ENCODE measurements around the gene ZNF609.

DNA sequence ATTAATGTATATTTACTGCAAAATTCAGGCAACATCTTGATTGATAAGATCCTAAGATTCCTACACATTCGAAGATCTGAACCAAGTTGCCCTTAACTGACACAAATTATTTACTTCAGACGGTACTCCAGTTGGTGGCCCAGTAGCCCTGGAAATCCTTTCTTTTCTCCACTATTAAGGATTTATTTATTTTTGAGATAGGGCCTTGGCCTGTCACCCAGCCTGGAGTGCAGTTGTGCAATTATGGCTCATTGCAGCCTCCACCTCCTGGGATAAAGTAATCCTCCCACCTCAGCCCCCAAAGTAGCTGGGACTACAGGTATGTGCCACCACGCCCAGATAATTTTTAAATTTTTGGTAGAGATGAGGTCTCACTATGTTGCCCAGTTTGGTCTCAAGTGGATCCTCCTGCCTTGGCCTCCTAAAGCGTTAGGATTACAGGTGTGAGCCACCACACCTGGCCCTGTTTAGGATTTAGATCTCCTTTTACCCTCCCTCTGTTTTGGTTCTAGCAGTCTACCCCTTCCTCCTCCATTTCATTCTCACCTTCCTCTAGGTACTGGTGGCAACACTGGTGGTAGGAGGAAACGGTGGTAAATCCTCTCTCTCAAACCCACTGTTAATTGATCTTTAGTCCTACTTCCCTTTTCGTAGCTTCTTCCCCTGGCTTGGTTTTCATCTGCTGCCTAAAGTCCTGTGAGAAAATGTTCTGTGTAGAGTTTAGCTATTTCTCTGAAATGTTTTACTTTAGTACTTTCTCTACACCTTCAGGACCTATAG is 12.7 kb upstream of the ZNF609 start:
- TF ChIP-seq EZH2phosphoT487 (IDR thresholded peaks at IDR 0.05; ENCODE audit: borderline replicate concordance) (no peak), SIN3A (IDR thresholded peaks at IDR 0.05; ENCODE audit: low read depth) (no peak), EZH2 (IDR thresholded peaks at IDR 0.05) (no peak), POLR2A (IDR thresholded peaks at IDR 0.05; ENCODE audit: borderline replicate concordance, extremely low read depth, insufficient read depth, insufficient read length) (no peak), ATF3 (IDR thresholded peaks at IDR 0.05) (no peak), ZNF274 (IDR thresholded peaks at IDR 0.05; ENCODE audit: low read depth, low read length) (no peak), RAD21 (IDR thresholded peaks at IDR 0.05; ENCODE audit: low read depth) (no peak), SP1 (IDR thresholded peaks at IDR 0.05; ENCODE audit: low read depth) (no peak)
- TF ChIP-seq, protein P1, sequence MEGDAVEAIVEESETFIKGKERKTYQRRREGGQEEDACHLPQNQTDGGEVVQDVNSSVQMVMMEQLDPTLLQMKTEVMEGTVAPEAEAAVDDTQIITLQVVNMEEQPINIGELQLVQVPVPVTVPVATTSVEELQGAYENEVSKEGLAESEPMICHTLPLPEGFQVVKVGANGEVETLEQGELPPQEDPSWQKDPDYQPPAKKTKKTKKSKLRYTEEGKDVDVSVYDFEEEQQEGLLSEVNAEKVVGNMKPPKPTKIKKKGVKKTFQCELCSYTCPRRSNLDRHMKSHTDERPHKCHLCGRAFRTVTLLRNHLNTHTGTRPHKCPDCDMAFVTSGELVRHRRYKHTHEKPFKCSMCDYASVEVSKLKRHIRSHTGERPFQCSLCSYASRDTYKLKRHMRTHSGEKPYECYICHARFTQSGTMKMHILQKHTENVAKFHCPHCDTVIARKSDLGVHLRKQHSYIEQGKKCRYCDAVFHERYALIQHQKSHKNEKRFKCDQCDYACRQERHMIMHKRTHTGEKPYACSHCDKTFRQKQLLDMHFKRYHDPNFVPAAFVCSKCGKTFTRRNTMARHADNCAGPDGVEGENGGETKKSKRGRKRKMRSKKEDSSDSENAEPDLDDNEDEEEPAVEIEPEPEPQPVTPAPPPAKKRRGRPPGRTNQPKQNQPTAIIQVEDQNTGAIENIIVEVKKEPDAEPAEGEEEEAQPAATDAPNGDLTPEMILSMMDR (IDR thresholded peaks at IDR 0.05 in 2 of 3, conservative IDR thresholded peaks at IDR 0.05 in 1 of 3; ENCODE audit: borderline replicate concordance in 1 of 3, insufficient read depth in 1 of 3, low read depth in 2 of 3, low read length in 2 of 3) = no peak
- TF ChIP-seq, protein P2, sequence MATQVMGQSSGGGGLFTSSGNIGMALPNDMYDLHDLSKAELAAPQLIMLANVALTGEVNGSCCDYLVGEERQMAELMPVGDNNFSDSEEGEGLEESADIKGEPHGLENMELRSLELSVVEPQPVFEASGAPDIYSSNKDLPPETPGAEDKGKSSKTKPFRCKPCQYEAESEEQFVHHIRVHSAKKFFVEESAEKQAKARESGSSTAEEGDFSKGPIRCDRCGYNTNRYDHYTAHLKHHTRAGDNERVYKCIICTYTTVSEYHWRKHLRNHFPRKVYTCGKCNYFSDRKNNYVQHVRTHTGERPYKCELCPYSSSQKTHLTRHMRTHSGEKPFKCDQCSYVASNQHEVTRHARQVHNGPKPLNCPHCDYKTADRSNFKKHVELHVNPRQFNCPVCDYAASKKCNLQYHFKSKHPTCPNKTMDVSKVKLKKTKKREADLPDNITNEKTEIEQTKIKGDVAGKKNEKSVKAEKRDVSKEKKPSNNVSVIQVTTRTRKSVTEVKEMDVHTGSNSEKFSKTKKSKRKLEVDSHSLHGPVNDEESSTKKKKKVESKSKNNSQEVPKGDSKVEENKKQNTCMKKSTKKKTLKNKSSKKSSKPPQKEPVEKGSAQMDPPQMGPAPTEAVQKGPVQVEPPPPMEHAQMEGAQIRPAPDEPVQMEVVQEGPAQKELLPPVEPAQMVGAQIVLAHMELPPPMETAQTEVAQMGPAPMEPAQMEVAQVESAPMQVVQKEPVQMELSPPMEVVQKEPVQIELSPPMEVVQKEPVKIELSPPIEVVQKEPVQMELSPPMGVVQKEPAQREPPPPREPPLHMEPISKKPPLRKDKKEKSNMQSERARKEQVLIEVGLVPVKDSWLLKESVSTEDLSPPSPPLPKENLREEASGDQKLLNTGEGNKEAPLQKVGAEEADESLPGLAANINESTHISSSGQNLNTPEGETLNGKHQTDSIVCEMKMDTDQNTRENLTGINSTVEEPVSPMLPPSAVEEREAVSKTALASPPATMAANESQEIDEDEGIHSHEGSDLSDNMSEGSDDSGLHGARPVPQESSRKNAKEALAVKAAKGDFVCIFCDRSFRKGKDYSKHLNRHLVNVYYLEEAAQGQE (IDR thresholded peaks at IDR 0.05; ENCODE audit: low read depth) = no peak
